CD4-positive, alpha-beta T cell treated with Interferon gamma for 1 hour (primary cell): ENCODE measurements around the gene NRG3.
"Not testable (repeated sequence)": the region's sequence is repeated elsewhere in the genome, so short reads cannot be mapped to it uniquely, and the experiment has no call there.

Experiments used
- DNase-seq: peaks from one replicate; pipeline ENCODE4 v3.0.0-alpha.2; 2020

The NRG3 gene

GRCh38 chr10:82943142-82943541 lies 1068.1 kb downstream of the NRG3 start:
- DNase-seq, result no peak

- DNase-seq, result no peak
Observed at GRCh38 chr10:82949816-82950575, 1075.0 kb downstream of the NRG3 start.

GRCh38 chr10:82953331-82953730 lies 1078.3 kb downstream of the NRG3 start:
- no peak for DNase-seq

- no peak for DNase-seq
Observed at GRCh38 chr10:82953909-82954308, 1078.9 kb downstream of the NRG3 start.

- DNase-seq, result not testable (repeated sequence)
Observed at GRCh38 chr10:82960421-82961060, 1085.5 kb downstream of the NRG3 start.

- DNase-seq, result no peak
Observed at GRCh38 chr10:82961864-82962263, 1086.9 kb downstream of the NRG3 start.

GRCh38 chr10:82966130-82966529 lies 1091.1 kb downstream of the NRG3 start:
- no peak for DNase-seq

GRCh38 chr10:82968533-82968932 lies 1093.5 kb downstream of the NRG3 start:
- no peak for DNase-seq

GRCh38 chr10:82969405-82969804 lies 1094.4 kb downstream of the NRG3 start:
- DNase-seq, result no peak

GRCh38 chr10:82980321-82980720 lies 1105.3 kb downstream of the NRG3 start:
- DNase-seq, result no peak

GRCh38 chr10:82981137-82981723 lies 1106.2 kb downstream of the NRG3 start:
- DNase-seq, result no peak

- no peak for DNase-seq
Observed at GRCh38 chr10:82982110-82982608, 1107.2 kb downstream of the NRG3 start.

GRCh38 chr10:82986216-82986615 lies 1111.2 kb downstream of the NRG3 start:
- DNase-seq, result no peak

GRCh38 chr10:83006479-83006878 lies 1131.5 kb downstream of the NRG3 start:
- DNase-seq, result not testable (repeated sequence)

GRCh38 chr10:83007510-83007909 lies 1132.5 kb downstream of the NRG3 start:
- DNase-seq, result no peak

GRCh38 chr10:83012866-83013265 lies 1137.9 kb downstream of the NRG3 start:
- DNase-seq, result no peak

- DNase-seq, result no peak
Observed at GRCh38 chr10:83017076-83017867, 1142.3 kb downstream of the NRG3 start.

- DNase-seq, result no peak
Observed at GRCh38 chr10:83023662-83024061, 1148.7 kb downstream of the NRG3 start.
